ENCODE data around the gene TPSG1.
"Not testable (repeated sequence)": the region's sequence is repeated elsewhere in the genome, so short reads cannot be mapped to it uniquely, and the experiment has no call there.

DNA sequence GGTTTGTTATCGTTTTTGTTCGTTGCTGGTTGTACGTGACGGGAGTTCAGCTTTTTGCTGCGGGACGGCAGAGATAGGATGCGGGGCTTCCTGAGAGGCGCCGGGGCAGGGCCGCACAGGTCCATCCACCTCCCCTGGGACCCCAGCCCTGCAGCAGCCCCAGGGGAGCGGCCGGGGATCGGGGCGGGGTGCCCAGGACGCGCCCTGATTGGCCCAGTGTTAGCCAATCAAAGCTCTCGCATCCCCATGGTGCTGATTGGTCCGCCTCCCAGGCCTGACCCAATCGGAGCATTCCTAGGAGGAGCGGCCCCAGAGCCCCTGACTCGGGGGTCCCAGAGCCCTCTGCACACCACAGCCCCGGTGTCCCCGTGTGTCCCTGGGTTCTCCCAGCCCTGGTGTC, 13.8 kb upstream of the TPSG1 start:
- TF ChIP-seq, protein P1, sequence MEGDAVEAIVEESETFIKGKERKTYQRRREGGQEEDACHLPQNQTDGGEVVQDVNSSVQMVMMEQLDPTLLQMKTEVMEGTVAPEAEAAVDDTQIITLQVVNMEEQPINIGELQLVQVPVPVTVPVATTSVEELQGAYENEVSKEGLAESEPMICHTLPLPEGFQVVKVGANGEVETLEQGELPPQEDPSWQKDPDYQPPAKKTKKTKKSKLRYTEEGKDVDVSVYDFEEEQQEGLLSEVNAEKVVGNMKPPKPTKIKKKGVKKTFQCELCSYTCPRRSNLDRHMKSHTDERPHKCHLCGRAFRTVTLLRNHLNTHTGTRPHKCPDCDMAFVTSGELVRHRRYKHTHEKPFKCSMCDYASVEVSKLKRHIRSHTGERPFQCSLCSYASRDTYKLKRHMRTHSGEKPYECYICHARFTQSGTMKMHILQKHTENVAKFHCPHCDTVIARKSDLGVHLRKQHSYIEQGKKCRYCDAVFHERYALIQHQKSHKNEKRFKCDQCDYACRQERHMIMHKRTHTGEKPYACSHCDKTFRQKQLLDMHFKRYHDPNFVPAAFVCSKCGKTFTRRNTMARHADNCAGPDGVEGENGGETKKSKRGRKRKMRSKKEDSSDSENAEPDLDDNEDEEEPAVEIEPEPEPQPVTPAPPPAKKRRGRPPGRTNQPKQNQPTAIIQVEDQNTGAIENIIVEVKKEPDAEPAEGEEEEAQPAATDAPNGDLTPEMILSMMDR (IDR thresholded peaks at IDR 0.05 in 2 of 3, conservative IDR thresholded peaks at IDR 0.05 in 1 of 3; ENCODE audit: borderline replicate concordance in 1 of 3, insufficient read depth in 1 of 3, low read depth in 2 of 3, low read length in 2 of 3): not testable (repeated sequence)
- not testable (repeated sequence) for TF ChIP-seq POLR2A (IDR thresholded peaks at IDR 0.05; ENCODE audit: borderline replicate concordance, extremely low read depth, insufficient read depth, insufficient read length); FOSL1 (IDR thresholded peaks at IDR 0.05; ENCODE audit: low read depth); ZNF274 (IDR thresholded peaks at IDR 0.05; ENCODE audit: low read depth, low read length); EZH2phosphoT487 (IDR thresholded peaks at IDR 0.05; ENCODE audit: borderline replicate concordance); TCF7L2 (IDR thresholded peaks at IDR 0.05; ENCODE audit: borderline replicate concordance, extremely low read depth, insufficient read depth, insufficient read length); EZH2 (IDR thresholded peaks at IDR 0.05); ELF1 (IDR thresholded peaks at IDR 0.05; ENCODE audit: borderline replicate concordance, low read depth); SIN3A (IDR thresholded peaks at IDR 0.05; ENCODE audit: low read depth); YY1 (IDR thresholded peaks at IDR 0.05; ENCODE audit: extremely low read depth, insufficient replicate concordance, low read depth, low read length); SRF (IDR thresholded peaks at IDR 0.05; ENCODE audit: low read depth); RAD21 (IDR thresholded peaks at IDR 0.05; ENCODE audit: low read depth)
- TF ChIP-seq, protein P2, sequence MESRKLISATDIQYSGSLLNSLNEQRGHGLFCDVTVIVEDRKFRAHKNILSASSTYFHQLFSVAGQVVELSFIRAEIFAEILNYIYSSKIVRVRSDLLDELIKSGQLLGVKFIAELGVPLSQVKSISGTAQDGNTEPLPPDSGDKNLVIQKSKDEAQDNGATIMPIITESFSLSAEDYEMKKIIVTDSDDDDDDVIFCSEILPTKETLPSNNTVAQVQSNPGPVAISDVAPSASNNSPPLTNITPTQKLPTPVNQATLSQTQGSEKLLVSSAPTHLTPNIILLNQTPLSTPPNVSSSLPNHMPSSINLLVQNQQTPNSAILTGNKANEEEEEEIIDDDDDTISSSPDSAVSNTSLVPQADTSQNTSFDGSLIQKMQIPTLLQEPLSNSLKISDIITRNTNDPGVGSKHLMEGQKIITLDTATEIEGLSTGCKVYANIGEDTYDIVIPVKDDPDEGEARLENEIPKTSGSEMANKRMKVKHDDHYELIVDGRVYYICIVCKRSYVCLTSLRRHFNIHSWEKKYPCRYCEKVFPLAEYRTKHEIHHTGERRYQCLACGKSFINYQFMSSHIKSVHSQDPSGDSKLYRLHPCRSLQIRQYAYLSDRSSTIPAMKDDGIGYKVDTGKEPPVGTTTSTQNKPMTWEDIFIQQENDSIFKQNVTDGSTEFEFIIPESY (IDR thresholded peaks at IDR 0.05; ENCODE audit: extremely low read depth, insufficient replicate concordance, low read length): not testable (repeated sequence)
- TF ChIP-seq, protein P3, sequence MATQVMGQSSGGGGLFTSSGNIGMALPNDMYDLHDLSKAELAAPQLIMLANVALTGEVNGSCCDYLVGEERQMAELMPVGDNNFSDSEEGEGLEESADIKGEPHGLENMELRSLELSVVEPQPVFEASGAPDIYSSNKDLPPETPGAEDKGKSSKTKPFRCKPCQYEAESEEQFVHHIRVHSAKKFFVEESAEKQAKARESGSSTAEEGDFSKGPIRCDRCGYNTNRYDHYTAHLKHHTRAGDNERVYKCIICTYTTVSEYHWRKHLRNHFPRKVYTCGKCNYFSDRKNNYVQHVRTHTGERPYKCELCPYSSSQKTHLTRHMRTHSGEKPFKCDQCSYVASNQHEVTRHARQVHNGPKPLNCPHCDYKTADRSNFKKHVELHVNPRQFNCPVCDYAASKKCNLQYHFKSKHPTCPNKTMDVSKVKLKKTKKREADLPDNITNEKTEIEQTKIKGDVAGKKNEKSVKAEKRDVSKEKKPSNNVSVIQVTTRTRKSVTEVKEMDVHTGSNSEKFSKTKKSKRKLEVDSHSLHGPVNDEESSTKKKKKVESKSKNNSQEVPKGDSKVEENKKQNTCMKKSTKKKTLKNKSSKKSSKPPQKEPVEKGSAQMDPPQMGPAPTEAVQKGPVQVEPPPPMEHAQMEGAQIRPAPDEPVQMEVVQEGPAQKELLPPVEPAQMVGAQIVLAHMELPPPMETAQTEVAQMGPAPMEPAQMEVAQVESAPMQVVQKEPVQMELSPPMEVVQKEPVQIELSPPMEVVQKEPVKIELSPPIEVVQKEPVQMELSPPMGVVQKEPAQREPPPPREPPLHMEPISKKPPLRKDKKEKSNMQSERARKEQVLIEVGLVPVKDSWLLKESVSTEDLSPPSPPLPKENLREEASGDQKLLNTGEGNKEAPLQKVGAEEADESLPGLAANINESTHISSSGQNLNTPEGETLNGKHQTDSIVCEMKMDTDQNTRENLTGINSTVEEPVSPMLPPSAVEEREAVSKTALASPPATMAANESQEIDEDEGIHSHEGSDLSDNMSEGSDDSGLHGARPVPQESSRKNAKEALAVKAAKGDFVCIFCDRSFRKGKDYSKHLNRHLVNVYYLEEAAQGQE (IDR thresholded peaks at IDR 0.05; ENCODE audit: low read depth): not testable (repeated sequence)
